GM15510 (cell line): Measurements from ENCODE around the gene SEPTIN7.

Source experiments
- POLR2A ChIP-seq: IDR thresholded peaks from 3 replicates; pipeline ENCODE4 v1.6.1; 2011; ENCODE audit warnings: borderline replicate concordance; ENCODE audit not compliant: insufficient read length; ENCODE audit errors: extremely low read depth

The SEPTIN7 gene

DNA sequence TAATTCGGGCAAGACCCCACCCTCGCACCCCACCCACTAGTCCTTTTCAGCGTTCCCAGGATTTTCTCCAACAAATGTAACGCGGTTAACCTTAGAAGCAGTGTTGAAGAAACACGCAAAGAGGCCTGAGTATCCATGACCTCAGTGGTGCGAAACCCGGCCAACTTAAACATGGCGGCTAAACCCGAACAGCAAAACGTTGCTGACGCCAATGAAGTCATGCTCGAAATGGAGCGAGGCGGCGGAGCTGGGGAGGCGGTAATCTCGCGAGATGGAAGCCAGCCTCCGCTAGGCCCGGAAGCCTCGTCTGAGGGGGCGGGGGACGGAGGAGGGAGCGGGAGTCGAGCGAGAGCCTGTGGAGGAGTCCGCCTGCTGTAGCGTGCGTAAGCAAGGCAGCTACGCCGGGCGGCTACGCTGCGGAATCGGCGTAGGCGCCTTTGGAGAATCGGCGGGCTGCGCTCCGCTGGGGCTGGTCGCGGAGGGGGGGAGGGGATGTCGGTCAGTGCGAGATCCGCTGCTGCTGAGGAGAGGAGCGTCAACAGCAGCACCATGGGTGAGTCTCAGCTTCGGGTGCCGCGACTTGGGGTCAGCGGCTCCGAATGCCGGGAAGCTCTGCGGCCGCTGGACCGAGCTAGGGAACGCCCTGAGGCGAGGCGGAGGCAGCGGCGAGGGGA lies at the start of gene SEPTIN7:
SEPTIN7 (plus strand) TSS at position 340 of the 674 bp plus-strand sequence; CDS start at position 493, 153 bp downstream.
- peak; percentile 87 for TF ChIP-seq POLR2A

DNA sequence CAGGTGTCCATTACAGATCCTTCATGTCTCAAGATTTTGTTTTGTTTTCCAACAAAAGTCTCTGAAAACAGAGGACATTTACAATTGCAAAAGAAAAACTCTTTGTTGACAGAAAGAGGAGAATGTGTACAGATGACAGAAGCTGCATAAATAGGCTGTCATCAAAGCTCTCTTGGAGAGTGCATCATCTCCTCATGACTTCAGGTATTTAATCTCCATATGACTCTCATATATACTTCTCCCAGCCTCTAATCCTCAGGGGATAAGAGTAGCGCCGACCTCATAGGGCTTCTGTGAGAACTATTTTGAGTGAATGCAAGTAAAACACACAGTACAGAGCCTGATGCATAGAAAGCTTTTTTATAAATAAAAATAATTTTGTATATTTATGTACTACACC lies 48.1 kb upstream of the SEPTIN7 start:
- no peak for TF ChIP-seq POLR2A

DNA sequence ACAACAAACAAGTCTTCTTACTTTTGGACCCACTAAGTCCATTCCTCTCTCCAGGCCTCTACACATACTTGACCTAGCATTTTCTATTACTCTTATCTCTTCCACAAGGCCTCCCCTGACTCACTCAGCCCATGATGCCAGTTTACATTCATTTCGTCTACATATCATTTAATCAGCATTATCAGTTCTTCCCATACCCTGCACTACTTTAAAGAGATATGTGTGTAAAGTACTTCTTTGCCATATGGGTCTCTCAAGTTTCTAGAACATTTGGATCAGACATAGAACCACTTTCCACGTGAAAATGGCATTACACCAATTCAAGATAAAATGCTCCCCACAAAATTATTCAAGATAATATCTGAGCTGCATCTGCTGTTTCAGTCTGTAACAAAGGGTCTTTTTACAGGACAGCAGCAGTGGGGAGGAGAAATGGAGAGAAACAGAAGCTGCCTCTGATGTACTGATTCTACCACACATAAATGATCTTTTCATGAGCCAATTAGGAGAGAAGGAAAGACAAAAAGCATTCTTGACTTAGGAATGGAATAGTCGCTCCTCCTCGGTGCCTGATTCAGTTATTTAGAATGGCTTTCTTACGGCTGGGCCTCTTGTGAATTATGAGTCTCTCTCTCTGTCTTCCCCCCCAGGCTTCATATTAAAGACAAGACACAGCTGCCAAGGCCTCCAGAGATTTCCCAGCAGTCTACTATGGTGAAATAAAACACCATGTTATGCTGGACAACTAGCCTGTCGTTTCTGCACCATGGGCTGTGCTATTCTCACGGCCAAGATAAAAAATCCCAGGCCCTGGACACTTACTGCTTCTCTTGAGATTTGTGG lies 46.9 kb upstream of the SEPTIN7 start:
- no peak for TF ChIP-seq POLR2A

DNA sequence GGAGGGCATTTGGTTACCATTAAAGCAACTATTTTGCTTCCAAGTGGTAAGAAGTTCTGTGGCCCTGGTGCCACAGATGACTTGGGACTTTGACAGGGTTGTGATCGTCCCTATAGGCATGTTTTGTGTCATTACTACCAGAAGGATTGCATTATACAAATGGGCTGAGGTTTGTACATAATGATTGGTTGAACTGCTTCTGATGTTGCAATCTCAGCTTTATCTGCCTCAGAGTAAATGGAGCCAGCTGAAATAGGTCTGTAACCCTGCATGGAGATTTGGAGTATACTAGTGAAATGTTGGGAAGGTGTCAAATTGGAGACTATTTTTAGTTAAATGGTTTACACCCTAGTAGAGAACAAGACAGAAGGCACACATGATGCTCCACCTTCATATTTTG lies 46.1 kb upstream of the SEPTIN7 start:
- no peak for TF ChIP-seq POLR2A

DNA sequence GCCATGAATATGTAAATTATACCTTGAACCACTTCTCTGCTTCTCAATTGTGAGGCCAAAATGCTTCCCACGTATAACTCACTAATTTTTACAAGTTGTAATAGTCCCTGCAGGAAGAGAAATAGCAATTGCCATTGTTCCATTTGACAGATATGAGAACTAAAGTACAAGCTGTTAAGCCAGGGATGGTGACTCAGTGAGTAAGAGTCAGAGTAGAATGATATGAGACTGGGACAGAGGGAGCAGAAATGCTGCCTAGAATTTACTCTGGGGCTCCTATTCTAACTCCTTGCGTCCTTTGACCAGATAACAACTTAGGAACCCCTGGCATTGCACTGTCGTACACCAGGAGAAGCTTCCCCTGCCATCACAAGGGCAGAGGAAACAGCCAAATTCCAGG lies 45.1 kb upstream of the SEPTIN7 start:
- TF ChIP-seq POLR2A = no peak

DNA sequence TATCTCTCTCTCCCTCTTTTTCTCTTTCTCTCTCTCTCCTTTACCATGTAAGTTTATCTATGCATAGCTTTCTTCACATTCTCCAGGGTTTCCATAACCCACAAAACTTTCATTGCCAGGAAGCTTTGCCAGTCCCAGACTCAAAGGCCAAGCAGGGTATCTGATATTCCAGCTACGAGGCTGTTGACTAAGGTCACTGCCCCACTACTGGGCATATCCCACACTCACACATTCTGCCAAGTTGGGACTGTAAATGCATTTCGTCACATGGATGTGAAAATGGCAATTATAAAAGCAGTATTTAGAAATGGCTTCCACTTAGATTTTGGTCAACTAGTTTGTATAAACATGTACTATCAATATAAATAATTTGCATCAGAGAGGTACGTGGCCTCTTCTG lies 43.3 kb upstream of the SEPTIN7 start:
- TF ChIP-seq POLR2A = no peak

DNA sequence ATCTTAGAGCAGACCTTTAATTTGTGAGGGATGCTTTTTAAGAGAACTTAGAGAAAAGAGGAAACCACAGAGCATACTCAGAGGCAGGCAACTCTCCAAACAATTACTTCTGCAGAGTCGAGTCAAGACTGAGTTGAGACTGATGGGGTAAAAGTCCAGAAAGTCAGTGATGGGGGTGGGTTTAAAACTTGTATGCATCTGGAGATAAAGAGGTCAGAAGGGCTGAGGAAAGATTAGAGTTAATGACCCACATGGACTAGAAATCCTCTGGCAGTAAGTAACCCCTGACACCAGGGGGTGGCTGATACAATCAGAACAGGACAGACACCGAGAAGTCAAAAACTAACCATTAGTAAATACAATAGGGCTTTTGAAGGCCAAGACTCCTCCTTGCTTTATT lies 42.4 kb upstream of the SEPTIN7 start:
- TF ChIP-seq POLR2A = no peak

DNA sequence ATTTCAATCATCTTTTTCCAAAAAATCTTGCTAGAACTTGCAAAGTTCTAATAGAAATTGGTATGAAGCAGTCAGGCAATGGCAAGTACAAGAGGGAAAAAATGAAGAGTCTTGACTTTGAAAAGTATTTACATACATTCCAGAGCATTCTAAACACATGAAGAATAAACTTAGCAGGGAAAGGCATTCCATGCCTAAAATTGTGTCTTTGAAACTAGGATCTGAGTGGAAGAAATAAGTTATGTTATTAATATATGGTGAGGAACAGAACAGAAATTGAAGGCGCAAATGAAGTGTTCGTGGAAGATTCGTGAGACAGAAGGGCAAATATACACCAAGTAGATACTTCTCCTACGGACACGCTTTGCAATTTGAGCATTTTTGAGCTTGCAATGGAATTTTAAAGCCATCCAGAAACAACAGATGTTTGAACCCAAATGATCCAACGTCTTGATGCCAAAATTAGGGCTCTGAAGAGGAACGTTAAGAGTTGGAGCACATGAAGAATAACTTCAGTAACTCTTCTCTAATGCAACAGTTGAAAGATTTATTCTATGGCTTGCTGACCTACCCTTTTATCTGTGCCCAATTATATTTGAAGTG lies 40.6 kb upstream of the SEPTIN7 start:
- TF ChIP-seq POLR2A = no peak

DNA sequence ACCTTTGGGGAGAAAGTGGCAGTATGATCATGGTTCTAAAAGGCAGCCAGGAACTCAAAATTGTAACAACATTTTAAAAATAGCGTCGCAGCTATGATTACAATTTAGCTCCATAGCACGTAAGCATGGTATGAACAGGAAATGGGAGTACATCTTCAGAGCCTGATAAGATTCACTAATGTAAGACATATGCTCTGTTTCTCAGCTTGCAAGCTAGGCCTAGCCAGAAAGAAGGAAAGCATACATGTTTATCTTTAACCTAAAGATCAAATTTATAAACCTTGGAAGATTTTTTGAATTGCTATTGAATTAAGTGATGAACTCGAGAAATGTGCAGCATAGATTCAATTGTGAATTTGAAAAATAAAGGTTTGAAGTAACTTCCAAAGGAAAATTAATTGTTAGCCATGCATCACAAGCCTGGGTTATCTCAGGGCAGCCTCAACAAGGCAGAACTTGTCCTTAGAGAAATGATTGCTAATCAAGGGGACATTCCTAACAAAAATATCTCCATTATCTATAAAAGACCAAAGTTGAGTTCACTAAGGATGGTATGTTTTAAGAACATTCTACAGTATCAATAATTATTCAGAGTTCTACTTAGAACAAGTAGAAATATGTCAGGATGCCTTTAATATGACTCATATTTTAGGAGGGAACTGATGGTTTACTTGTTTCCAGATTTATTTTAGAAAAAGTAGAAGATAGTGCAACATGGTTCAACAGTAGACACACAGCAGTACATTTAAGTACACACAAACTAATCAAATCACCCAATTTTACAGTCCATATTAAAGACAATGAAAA lies 38.8 kb upstream of the SEPTIN7 start:
- TF ChIP-seq POLR2A = no peak

DNA sequence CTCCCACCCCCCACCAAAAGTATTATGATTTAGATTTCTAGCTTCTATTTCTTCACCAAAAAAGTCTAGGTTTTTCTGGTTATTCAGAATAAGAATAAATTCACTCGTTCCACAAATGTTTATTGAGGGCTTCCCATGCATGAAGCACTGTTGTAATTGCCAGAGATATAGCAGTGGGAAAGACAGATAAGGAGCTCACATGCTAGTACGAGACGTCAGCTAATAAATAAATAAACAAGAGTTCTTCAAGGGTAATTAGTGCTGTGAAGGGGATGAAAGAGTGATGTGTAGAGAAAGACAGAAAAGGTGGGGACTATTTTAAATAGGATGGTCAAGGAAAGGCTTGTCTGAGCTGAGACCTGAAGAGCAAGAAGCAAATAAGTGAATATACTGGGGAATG lies 38.1 kb upstream of the SEPTIN7 start:
- TF ChIP-seq POLR2A = no peak

DNA sequence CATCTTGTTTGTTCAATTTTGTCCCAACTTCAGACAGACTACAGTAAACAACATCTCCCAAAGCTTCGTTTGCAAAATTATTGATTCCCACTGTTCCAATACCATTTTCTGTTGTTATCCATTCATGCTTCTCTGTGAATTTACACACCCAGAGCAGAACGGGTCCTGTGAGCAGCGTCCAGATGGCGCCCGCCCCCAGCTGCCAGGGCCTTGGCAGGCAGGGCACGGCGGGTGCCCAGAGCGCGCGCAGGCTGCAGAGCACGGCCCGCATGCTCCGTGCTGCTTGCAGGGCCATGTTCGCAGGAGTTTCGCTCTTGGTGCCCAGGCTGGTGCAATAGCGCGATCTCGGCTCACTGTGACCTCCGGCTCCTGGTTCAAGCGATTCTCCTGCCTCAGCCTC lies 32.5 kb upstream of the SEPTIN7 start:
- no peak for TF ChIP-seq POLR2A

DNA sequence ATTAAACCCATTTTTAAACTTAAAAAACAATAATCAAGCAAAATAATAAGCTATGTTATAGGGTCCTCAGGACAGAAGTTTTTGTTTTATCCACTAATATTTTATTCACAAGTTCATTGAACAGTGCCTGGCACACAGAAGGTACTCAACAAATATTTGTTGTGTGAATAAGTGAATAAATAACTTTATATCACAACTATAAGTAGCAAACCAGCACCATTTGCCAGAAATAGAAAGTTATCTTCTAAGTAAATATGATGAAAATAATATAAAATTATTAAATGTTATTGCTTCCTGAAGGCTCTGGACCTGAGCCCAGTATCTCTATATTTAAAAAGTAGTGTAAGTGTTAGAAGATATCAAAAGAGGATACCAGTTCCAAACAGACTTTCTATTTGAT lies 29.1 kb upstream of the SEPTIN7 start:
- TF ChIP-seq POLR2A = no peak

DNA sequence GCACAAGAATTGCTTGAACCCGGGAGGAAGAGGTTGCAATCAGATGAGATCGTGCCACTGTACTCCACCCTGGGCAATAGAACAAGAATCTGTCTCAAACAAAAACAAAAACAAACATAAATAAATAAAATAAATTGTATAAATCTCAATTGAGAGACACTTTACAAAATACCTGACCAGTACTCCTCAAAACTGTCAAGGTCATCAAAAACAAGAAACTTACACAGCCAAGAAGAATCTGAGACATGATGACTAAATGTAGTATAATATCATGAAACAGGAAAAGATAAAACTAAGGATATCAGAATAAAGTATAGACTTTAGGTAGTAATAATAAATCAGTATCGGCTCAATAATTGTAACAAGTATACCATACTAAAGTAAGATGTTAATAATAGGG lies 26.9 kb upstream of the SEPTIN7 start:
- TF ChIP-seq POLR2A = no peak

DNA sequence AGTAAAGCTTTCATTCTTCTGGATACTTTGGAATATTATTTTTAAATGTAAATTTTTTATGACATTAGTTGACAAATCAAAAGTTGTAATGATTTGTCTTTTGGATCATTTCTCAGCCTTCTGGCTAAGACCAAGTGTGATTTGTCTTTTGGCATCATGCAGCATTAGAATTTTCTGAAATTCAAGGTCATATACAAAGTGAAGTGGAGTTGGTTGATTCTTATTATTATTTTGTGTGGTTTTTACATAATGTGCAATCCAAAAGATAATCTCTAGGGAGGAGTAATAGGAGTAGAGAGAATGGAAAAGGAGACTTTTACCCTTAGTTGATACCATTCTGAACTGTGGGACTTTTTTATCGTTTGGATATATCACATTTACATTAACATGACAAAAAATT lies 24.2 kb upstream of the SEPTIN7 start:
- no peak for TF ChIP-seq POLR2A

DNA sequence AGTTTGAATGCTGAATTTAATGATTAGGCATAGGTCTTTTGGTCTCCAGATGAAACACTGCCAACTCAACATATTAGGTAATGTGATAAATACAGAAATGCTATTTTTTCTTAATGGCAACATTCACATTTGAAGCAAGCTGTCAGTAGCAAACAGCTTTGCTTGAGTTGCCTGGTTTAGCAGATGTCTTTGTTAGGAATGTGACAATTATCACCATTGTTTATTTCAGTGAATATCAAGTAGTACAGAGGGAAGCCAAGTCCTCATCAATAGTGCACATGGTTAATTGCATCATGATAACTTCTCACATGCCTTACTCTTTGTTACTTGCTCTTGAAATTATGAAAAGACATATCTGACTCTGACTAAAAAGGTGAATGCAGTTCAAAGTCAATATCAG lies 23.7 kb upstream of the SEPTIN7 start:
- TF ChIP-seq POLR2A = no peak
